Adrenal gland (tissue), 12 donors: ENCODE data around the gene ZNF366. TPM values are rescaled to one million over a fixed set of nuclear protein-coding genes. Genes with fewer than 3 reads are reported as not detected.

Experiments
- DNase-seq, 7 donors: peaks; one replicate each; pipeline ENCODE4 v3.0.0-alpha.2; 2019 to 2020
- H3K27ac ChIP-seq, 5 donors: fragments of 200-600 bp; sonication (generic) in 4 of 5; 1 replicate in 3 of 5; 2 replicates in 2 of 5; pipeline versions ENCODE4 v1.5.1 to v1.8.0; 2016 to 2020; ENCODE audit warnings: mild to moderate bottlenecking in 1 of 5
- H3K27me3 ChIP-seq: fragments of 200-600 bp; 2 replicates; pipeline ENCODE4 v1.8.0; 2021
- H3K36me3 ChIP-seq, 2 donors: fragments of 200-600 bp; replicated peaks in 1 of 2; 1 replicate in 1 of 2; 2 replicates in 1 of 2; pipeline versions ENCODE4 v1.5.1 to v1.8.0; 2018 to 2022
- H3K4me1 ChIP-seq, 2 donors: fragments of 200-600 bp; replicated peaks in 1 of 2; 1 replicate in 1 of 2; 2 replicates in 1 of 2; pipeline versions ENCODE4 v1.5.1 to v1.8.0; 2018 to 2021
- H3K4me3 ChIP-seq, 4 donors: fragments of 200-600 bp; sonication (generic) in 3 of 4; one replicate each; pipeline ENCODE4 v1.5.1; 2016 to 2018
- H3K9me3 ChIP-seq, 3 donors: fragments of 200-600 bp; sonication (generic) in 1 of 3; replicated peaks in 1 of 3; 1 replicate in 2 of 3; 2 replicates in 1 of 3; pipeline versions ENCODE4 v1.5.1 to v1.8.0; 2016 to 2021
- POLR2A ChIP-seq, 2 donors: fragments of 450-650 bp; IDR thresholded peaks; one replicate each; pipeline ENCODE4 v1.6.1; 2017; ENCODE audit warnings: antibody characterized with exemption in 2 of 2, mild to moderate bottlenecking in 2 of 2, moderate library complexity in 1 of 2
- WGBS, 4 donors: extraction: QIAGEN DNeasy Blood & Tissue Kit in 2 of 4; methylation state at CpG; one replicate each; pipeline versions ENCODE4 v1.1.5 to v1.1.7; 2013 to 2017; 5-methylcytosine and 5-hydroxymethylcytosine counted together
- intact Hi-C, 2 donors: fragments of 100-400 bp; cut with DNase I; formaldehyde crosslinking; loops; one replicate each; pipeline versions ENCODE4 v1.14.1 to v1.15.0; 2022 to 2023
- polyA plus RNA-seq, 3 donors: library from polyadenylated mRNA; stranded (reverse); fragments of 200-250 nt in 2 of 3; fragments of 350-450 nt in 1 of 3; fragmentation: Illumina TruSeq in 1 of 3; extraction: RNeasy Lipid Tissue Mini Kit (QIAGEN cat#74804) in 1 of 3; gene quantifications; one replicate each; pipeline ENCODE4 v1.2.3, GENCODE V29; 2013 to 2014
- total RNA-seq, 9 donors: library from RNA; depleted of rRNA in 4 of 9; stranded (reverse); fragments of >200 nt in 4 of 9; fragments of 120-200 nt in 1 of 9; fragmentation: NEBNext Ultra II Directional in 1 of 9; extraction: Animal tissue kit (Norgen Biotek cat#: 25700) in 1 of 9; gene quantifications; one replicate each; pipeline versions ENCODE4 v1.1.0 to v1.2.4, GENCODE V29; 2013 to 2023
- TF ChIP-seq, protein P1 (sequence below), 6 experiments: fragments of 450-650 bp in 4 of 6; fragments of 200-600 bp in 2 of 6; sonication (generic) in 1 of 6; IDR thresholded peaks; 1 replicate in 5 of 6; 2 replicates in 1 of 6; pipeline versions ENCODE4 v1.5.1 to v1.8.0; 2016 to 2021; ENCODE audit warnings: antibody characterized with exemption in 6 of 6, mild to moderate bottlenecking in 2 of 6, moderate library complexity in 1 of 6
- donor health status: healthy with polysubstance abuse.
- donor health status: Bipolar disorder and iron deficiency.
- donor health status: DM: yes; HTN: yes; CAD: no.
- donor health status: DM: no; HTN: no; CAD: no.
- donor health status: DM: no; HTN: no; CAD: no.
- donor health status: DM: yes; HTN: yes; CAD: no.

ZNF366 gene
- total and polyA plus RNA-seq, 12 donors: 0.24 to 5.3 (median 2.6) TPM

DNA sequence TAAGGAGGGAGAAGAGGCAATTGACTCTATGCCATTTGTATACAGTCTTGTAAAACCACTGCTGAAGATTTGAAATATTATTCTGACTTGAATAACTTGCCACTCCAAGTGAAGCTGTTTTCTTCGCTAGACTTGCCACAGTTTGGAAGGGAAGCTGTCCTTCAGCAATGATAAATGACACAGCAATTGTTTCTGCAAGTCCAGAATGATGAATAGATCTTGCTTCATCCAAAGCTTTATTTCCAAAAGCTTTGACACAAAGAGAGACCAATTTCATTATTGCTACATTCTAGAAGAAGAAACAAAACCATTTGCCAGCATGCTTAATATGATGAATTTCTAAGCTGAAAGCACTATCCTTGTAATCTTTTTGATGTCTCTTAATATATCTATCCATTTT, 73.7 kb downstream of the ZNF366 start:
- TF ChIP-seq, protein P1, sequence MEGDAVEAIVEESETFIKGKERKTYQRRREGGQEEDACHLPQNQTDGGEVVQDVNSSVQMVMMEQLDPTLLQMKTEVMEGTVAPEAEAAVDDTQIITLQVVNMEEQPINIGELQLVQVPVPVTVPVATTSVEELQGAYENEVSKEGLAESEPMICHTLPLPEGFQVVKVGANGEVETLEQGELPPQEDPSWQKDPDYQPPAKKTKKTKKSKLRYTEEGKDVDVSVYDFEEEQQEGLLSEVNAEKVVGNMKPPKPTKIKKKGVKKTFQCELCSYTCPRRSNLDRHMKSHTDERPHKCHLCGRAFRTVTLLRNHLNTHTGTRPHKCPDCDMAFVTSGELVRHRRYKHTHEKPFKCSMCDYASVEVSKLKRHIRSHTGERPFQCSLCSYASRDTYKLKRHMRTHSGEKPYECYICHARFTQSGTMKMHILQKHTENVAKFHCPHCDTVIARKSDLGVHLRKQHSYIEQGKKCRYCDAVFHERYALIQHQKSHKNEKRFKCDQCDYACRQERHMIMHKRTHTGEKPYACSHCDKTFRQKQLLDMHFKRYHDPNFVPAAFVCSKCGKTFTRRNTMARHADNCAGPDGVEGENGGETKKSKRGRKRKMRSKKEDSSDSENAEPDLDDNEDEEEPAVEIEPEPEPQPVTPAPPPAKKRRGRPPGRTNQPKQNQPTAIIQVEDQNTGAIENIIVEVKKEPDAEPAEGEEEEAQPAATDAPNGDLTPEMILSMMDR (IDR thresholded peaks at IDR 0.05): no peak
- no peak for TF ChIP-seq POLR2A (IDR thresholded peaks at IDR 0.05)
- H3K4me1 ChIP-seq: peaks cover 9 to 20% of the 10 kb centered on the region in 2 donors
- H3K27ac ChIP-seq: peak overlapping the region in 1 of 5 donors; percentile 53
- WGBS, 4 donors: 10 to 22% (median 20%) methylated on average over 1 of the region's 1 CpG
- intact Hi-C loops: no loop called here
- no peak for DNase-seq
- H3K4me3 ChIP-seq: no peak overlapping the region
- no peaks in the 10 kb centered on the region for H3K36me3 ChIP-seq
- H3K27me3 ChIP-seq: no peaks in the 10 kb centered on the region
- H3K9me3 ChIP-seq: no peaks in the 10 kb centered on the region

DNA sequence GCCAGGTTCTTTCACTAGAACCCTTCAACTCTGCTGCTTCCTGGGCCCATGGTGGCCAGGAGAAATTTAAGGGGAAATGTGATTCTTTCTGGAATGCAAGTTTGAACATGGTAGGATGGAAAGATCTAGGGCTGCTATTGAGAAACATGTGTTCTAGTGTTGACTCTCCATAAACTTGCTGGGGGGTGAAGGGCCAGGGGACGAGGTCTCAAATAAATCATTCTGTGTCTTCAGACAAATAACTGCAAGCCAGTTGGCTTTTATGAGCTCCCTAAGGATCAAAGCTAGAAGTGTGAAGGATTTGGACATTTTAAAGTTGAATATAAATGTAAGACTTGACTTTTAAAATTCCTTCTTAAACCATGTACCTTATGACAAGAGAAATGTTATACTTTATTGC, 78.5 kb downstream of the ZNF366 start:
- TF ChIP-seq, protein P1 (IDR thresholded peaks at IDR 0.05): no peak
- no peak for TF ChIP-seq POLR2A (IDR thresholded peaks at IDR 0.05)
- no peaks in the 10 kb centered on the region for H3K9me3 ChIP-seq
- 53 to 71% (median 62%) methylated on average over 1 of the region's 1 CpG for WGBS, 4 donors
- peaks cover 3 to 19% of the 10 kb centered on the region in 2 donors for H3K4me1 ChIP-seq
- no peaks in the 10 kb centered on the region for H3K36me3 ChIP-seq
- DNase-seq: no peak
- no peaks in the 10 kb centered on the region for H3K27me3 ChIP-seq
- peak overlapping the region in 1 of 5 donors; percentile 13 for H3K27ac ChIP-seq
- intact Hi-C loops: no loop called here
- no peak overlapping the region for H3K4me3 ChIP-seq

DNA sequence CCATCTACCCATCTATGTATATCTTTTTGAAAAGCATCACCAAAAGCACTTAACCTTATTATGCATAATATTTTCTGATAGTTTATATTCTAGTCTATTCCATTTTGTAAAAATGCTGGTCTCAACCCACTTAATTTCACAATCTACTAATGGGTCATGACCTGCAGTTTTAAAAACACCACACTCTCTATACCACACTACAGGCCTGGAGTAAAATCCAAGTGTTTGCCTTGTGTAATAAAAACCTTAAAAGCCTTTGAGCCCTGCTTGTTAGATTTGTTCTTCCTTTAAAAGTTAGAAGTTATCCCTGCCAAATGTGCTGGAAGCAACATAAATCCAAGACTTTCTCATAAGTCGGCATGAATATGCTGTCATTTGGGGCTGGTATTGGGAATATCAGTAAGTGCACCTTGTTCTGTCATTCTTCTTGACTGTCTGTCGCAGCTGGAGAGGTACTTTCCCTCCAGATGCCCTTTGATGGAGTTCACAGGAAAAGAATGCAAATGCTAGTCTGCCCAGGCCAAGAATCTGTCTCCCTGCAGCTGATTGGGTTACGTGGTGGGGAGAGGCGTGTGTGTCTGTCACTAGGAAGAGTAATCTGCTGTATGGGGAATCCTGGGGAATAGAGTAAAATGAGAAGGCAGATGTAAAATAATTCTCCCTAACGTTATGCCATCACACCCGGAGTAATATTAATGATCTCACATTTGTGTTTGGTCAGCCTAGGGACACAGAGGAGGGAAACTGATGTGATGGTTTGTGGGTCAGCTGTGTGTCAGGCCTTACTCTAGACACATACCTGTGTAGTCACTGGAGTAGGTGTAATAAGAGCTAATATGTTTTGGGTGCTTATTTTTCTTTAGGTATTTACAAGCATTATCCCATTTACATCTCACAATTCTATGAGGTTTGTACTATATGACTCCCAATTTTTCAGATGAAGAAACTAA, 79.4 kb downstream of the ZNF366 start:
- Histone ChIP-seq H3K27ac (peak overlapping the region in 1 of 5 donors; percentile 13), H3K27me3 (no peaks in the 10 kb centered on the region), H3K4me3 (no peak overlapping the region), H3K4me1 (peaks cover 0 to 12% of the 10 kb centered on the region in 2 donors), H3K36me3 (no peaks in the 10 kb centered on the region), H3K9me3 (no peaks in the 10 kb centered on the region)
- intact Hi-C loops: no loop called here
- no peak for DNase-seq
- TF ChIP-seq, protein P1 (IDR thresholded peaks at IDR 0.05): no peak
- no peak for TF ChIP-seq POLR2A (IDR thresholded peaks at IDR 0.05)
- 50 to 62% (median 56%) methylated on average over 6 of the region's 6 CpGs for WGBS, 4 donors

DNA sequence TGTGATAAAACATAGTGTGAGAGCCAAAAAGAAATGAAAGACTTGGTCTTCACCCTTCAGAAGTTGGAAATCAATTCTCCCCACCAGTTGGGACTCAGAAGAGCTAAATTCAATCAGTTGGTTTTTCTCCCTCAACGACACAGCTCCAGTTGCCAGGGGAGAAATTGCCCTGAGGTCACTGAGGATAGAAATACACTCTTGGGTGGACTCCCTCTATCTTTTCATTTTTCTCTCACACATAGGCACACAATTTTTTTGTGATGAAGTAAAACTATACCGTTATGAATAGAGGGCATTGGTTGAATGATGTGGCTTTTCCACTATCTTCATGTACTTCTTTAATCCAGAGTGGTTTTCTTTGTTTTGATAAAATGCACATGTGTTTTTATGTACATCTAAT, 80.2 kb downstream of the ZNF366 start:
- Histone ChIP-seq H3K27ac (no peak overlapping the region), H3K36me3 (no peaks in the 10 kb centered on the region)

More for the DNA sequence above, 80.2 kb downstream of the ZNF366 start:
- Histone ChIP-seq H3K27me3 (no peaks in the 10 kb centered on the region), H3K9me3 (no peaks in the 10 kb centered on the region), H3K4me1 (peaks cover 0 to 12% of the 10 kb centered on the region in 2 donors), H3K4me3 (no peak overlapping the region)
- intact Hi-C loops: no loop called here
- 74 to 83% (median 80%) methylated on average over 2 of the region's 2 CpGs for WGBS, 4 donors
- TF ChIP-seq POLR2A (IDR thresholded peaks at IDR 0.05): no peak
- TF ChIP-seq, protein P1 (IDR thresholded peaks at IDR 0.05): no peak
- no peak for DNase-seq
